Measurements from ENCODE around the gene MGAT4C.

- no peak for TF ChIP-seq POLR2A (IDR thresholded peaks at IDR 0.05)
- TF ChIP-seq CTCF (IDR thresholded peaks at IDR 0.05), result no peak
These were observed 6.3 kb downstream of the MGAT4C start for GRCh38 chr12:86249851-86250250.

Data from lower leg skin (tissue), 3 donors.